NCI-H1694 (cell line): Measurements from ENCODE around the gene NCOR1.
"Not testable (repeated sequence)": the region's sequence is repeated elsewhere in the genome, so short reads cannot be mapped to it uniquely, and the experiment has no call there.

Experiments used
- DNase-seq: peaks from one replicate; lab custom pipeline; 2025; lab: John Stamatoyannopoulos, UW

NCOR1 gene

GRCh38 chr17:16215273-16215964 is at the start of gene NCOR1:
Gene NCOR1, minus strand, starts transcription at chr17:16215534. Its CDS starts 20,965 bp downstream, at chr17:16194569.
- DNase-seq, result peak; percentile 83

DNA sequence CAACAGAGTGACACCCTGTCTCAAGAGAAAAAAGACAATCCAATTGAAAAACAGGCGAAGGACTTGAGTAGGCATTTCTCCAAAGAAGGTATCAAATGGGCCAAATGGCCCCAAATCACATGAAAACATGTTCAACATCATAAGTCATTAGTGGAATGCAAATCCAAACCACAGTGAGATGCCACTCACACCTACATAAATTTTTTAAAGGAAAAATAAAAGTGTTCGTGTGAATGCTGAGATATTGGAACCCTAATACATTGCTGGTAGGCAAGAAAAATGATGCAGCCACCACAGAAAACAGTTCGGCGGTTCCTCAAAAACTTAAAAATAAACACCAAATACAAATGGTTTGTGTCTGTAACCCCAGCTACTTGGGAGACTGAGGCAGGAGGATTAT is 46.9 kb upstream of the NCOR1 start:
- no peak for DNase-seq

DNA sequence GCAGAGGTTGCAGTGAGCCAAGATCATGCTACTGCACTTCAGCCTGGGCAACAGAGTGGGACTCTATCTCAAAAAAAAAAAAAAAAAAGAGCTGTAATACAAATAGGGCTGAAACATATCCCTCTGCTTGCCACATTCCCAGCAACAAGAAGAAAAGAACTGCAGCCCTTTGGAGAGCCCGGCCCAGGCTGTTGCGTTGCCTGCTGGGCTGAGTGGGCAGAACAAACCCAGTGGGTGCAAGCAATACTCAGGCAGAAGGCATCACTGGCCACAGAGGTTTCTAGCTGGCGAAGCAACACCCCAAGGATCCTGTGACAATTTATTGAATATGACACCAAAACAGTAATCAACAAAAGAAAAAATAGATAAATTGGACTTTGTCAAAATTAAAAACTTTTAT is 45.7 kb upstream of the NCOR1 start:
- no peak for DNase-seq

DNA sequence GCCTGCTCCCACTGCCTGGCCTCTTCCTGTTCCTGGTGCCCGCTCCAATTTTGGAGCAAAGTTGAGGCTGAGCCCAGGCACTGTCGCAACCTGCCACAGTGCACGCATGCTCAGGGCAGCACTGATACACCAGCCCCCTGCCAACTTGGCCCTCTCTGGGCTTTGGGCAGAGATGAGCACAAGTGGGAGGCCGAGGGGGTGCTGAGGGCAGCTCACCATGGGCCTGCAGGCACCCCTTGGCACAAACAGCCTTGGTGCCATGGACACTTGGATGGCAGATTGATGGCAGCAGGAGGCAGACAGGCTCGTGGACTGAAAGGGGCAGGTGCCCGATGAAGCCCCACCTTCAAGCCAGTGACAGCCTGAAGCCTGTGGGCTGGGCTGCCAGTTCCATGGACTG is 44.6 kb upstream of the NCOR1 start:
- DNase-seq, result no peak

DNA sequence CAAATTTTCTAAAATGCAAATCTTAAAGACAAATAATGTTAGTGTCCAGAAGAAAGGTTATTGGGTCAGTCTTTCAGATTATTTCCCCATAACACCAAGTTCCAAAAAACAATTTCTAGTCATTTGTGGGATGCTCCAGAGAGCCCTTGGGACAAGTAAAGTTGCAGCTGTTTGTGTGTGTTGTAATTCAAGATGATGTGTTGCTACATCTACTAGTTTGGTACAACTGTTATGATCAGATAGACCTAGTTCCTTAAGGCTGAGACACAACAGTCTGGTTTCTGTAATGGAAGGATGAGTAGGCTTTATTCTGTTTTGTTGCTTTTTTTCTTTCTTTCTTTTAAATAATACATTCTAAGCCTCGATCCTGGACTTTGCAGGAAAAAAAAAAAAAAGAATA is 43.6 kb upstream of the NCOR1 start:
- no peak for DNase-seq

- no peak for DNase-seq
These were observed 40.2 kb upstream of the NCOR1 start for GRCh38 chr17:16255481-16255921.

GRCh38 chr17:16254773-16255400 is 39.6 kb upstream of the NCOR1 start:
- DNase-seq, result no peak

- no peak for DNase-seq
These were observed 36.2 kb upstream of the NCOR1 start for GRCh38 chr17:16251556-16251955.

DNA sequence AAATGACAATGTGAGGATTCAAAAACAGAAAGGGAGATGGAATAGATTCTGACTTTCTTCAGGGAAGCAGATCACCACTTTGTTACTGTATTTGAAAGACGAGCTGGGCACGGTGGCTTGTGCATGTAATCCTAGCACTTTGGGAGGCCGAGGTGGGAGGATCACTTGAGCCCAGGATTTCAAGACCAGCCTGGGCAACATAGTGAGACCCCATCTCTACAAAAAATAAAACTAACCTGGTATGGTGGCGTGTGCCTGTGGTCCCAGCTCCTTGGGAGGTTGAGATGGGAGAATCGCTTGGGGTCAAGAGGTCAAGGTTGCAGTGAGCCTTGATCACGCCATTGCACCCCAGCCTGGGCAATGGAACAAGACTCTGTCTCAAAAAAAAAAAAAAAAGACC is 35.7 kb upstream of the NCOR1 start:
- DNase-seq, result no peak

GRCh38 chr17:16250635-16251034 is 35.3 kb upstream of the NCOR1 start:
- no peak for DNase-seq

DNA sequence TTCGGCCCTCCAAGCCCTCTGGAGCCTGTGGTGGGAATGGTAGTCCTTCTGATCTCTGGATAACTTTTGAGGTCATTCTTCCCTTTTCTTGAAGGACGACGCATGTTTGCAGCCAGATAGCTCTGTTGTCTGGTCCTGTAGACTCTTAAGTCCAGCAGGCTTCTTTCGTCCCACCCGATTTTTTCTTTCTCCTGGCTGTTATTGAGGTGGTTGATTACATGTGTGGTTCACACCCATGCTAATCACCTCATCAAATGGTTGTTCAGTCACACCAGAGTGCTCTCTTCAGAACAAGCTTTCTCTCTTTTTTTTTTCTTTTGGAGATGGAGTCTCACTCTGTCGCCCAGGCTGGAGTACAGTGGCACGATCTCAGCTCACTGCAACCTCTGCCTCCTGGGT is 32.3 kb upstream of the NCOR1 start:
- no peak for DNase-seq

DNA sequence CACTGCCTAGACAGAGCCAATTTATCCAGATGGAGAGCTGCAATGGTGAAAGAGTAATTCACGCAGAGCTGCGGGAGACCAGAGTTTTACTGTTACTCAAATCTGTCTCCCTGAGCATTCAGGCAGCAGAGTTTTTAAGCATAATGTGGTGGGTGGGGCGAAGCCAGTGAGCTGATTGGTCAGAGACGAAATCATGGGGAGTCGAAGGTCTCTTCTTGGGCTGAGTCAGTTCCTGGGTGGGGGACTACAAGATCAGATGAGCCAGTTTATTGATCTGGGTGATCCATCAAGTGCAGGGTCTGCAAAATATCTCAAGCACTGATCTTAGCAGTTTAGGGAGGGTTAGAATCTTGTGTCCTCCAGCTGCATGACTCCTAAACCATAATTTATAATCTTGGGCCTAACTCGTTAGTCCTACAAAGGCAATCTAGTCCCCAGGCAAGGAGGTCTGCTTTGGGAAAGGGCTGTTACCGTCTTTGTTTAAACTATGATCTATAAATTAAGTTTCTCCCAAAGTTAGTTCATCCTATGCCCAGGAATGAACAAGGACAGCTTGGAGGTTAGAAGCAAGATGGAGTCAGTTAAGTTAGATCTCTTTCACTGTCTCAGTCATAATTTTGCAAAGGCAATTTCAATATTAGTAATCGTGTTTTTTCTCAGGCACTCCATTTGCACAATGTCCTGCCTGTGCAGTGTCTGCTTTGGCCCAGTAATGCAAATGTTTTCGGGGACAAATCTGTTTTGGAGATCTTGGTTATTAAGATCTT is 28.6 kb upstream of the NCOR1 start:
- no peak for DNase-seq

DNA sequence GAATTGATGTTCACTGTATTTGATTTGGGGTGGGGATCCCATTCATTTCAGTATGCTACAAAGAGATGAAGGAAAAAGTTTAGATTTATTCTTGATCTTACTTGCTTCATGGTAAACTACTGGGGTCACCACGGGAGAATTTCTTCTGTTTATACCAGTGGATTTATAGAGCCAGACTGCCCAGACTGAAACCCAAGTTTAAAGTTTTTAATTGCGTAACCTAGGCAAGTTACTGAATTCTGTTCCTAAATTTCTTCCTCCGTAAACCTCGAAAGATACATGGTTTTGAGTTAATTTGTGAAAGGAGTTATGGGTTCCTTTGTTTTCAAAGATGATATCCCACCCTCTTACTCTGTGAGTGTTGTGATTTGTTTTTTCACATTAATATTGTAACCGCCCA is 28.1 kb upstream of the NCOR1 start:
- DNase-seq, result no peak

GRCh38 chr17:16241906-16242399 is 26.6 kb upstream of the NCOR1 start:
- no peak for DNase-seq

- no peak for DNase-seq
These were observed 24.6 kb upstream of the NCOR1 start for GRCh38 chr17:16239931-16240330.

DNA sequence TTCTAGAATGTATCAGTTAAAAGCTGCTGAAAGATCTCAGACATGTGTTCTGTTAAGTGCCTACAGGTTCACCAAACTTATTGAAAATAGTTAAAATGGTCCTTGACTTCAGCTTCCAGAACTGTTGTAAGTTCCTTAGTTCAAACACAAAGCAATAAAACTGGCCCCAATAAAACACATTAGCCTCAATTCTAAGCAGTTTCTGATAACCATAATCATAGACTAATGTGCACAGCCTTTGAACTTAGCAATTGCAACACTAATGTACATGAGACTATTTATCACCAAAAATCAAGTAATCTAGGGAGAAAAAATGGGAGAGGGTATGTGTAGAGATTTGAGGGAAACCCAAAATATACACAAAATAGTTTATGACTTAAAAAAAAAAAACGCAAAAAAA is 17.1 kb upstream of the NCOR1 start:
- DNase-seq, result no peak

DNA sequence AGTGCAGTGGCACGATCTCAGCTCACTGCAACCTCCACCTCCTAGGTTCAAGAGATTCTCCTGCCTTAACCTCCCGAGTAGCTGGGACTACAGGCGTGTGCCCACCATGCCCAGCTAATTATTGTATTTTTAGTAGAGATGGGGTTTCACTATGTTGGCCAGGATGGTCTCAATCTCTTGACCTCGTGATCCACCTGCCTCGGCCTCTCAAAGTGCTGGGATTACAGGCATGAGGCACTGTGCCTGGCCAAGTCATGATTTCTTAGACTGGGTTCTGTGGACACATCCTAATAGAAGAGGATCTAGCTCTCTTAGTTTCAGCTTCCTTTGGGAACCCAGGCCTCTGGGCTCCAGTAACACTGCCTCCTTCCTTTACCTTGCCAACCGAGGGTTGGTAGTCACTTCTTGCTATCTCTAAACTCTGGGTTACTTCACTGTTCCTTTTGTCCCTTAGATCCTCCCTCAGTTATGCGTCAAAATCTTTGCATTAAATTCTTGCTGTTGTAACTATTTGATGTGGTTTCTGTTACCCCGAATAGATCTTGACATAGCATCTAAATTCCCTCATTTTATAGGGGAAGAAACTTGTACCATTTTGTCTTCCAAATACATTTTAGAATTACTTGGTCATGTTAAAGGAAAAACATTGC is 14.7 kb upstream of the NCOR1 start:
- DNase-seq, result not testable (repeated sequence)

DNA sequence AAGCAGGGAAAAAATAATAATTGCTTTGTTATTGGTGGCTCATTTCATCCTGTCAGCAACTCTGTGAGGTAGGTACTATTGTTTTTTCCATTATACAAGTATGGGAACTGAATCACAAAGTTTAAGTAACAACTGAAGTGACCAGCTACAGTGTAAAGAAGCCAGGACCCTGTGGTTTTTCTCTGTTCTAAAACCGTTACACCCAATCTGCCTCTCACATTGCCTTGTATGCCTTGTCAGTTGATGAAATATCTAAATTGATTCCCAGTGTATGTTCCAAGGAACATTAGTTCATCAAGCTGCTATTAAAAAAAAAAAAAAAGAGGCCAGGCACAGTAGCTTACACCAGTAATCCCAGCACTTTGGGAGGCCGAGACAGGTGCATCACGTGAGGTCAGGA is 7.1 kb upstream of the NCOR1 start:
- no peak for DNase-seq

GRCh38 chr17:16217002-16217635 is 1.8 kb upstream of the NCOR1 start, which contains the start of gene PIGL:
Gene PIGL, plus strand, starts transcription at chr17:16217210. Its CDS starts 17 bp downstream, at chr17:16217227.
- DNase-seq, result peak; percentile 91

DNA sequence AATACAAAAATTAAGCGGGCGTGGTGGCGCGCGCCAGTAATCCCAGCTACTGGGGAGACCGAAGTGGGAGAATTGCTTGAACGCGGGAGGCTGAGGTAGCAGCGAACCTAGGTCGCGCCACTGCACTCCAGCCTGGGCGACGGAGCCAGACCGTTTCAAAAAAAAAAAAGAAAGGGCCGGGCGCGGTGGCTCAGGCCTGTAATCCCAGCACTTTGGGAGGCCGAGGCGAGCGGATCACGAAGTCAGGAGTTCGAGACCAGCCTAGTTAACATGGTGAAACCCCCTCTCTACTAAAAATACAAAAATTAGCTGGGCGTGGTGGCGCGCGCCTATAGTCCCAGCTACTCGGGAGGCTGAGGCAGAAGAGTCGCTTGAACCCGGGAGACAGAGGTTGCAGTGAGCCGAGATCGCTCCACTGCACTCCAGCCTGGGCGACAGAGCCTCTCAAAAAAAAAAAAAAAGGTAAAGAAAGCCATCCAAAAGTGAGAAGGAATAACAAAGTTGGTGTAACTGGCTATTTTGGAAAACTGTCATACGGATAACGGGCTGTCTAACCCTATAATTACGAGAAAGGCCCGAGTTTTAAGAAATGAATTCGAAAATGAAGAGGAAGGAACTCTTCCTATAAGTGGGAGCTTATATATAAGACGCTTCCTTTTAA is 1.1 kb upstream of the NCOR1 start:
- DNase-seq, result not testable (repeated sequence)

DNA sequence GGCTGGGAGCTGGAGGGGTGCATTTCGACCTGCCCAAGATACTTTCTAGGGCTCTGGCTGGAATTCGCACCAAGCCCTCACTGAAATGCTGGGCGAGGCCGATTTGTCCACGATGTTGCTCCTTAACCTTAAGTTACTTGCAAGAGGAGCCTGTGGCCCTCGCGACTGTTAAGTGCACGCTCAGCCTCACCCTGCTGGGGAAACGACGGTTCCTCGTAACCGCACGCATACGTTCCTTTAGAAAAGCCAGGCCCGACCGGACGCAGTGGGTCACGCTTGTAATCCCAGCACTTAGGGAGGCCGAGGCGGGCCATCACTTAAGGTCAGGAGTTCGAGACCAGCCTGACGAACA is 607 bp upstream of the NCOR1 start:
- no peak for DNase-seq

- DNase-seq, result no peak
These were observed 397 bp downstream of the NCOR1 start for GRCh38 chr17:16215002-16215272.
